GM18907 (cell line): Measurements from ENCODE around the gene LINC01488.

Source experiments
- ATAC-seq: cut with Tn5 transposase; IDR thresholded peaks from one replicate; pipeline ENCODE4 v1.9.1; 2021; ENCODE audit warnings: mild to moderate bottlenecking, moderate library complexity; ENCODE audit not compliant: unreplicated experiment

LINC01488 gene

DNA sequence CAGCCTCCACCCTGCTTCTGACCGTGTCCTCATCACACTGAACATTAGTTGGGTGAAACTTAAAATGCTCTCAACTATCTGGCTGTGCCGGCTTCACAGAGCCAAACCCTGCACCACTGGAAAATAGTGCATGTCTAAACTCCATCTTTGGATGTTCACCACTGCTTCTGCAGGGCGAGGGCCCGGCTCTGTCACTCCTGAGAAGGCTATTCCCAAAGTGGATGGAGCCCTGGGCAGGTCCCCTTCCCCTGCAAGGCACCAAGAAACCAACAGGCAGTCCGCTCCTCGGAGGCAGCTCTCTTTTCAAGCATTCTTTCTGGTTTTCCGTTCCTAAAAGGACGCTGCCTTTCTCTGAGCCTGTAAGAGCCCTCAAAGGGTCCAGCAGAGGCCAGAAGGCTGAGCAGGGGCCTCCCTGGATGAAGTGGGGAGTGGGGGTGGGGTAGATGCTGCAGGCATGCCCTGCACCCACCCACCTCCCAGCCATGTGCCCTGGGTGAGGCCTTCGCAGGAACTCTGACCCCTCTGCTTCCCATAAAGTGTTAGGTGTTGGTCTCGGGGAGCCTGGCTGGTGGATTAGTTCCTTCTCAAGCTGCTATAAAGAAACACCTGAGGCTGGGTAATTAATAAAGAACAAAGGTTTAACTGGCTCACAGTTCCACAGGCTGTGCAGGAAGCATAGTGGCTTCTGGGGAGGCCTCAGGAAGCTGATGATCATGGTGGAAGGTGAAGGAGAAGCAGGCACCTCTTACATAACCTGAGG, 23.3 kb downstream of the LINC01488 start:
- ATAC-seq = no peak

DNA sequence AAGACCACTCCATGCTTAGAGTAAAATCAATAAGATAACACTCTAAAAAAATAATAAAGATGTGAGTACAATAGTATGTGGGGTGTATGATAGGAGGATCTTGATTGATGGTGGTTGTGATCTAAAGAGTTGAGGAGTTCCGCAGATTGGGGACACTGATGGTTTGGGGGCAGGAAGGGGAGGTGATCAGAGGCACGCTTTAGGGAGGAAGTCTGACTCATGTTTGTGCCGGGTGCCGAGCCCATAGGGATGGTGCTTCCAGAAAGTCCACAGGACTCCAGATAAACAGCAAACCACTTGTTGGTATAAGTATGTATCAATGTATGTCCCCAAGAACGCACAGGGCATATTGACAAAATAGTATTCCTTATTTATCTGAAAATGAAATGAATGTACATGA, 27.5 kb downstream of the LINC01488 start:
- no peak for ATAC-seq

DNA sequence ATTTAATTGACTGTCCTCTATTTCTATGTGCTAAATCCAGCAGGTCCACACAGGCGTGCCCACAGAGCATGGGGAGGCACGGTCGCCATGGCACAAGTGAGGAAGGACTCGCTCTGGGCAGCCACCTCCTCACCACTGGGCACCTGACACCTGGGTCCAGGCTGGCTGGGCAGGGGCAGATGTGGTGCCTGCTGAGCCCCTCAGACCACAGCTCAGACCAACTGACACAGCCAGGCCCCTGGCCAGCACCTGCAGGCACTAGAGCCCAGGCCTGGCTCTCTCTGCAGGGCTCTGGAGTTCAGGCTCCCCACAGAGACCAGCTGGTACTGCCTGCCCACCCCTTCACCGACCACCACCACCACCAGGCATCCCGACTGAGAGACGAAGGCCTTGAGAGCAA, 27.9 kb downstream of the LINC01488 start:
- no peak for ATAC-seq

DNA sequence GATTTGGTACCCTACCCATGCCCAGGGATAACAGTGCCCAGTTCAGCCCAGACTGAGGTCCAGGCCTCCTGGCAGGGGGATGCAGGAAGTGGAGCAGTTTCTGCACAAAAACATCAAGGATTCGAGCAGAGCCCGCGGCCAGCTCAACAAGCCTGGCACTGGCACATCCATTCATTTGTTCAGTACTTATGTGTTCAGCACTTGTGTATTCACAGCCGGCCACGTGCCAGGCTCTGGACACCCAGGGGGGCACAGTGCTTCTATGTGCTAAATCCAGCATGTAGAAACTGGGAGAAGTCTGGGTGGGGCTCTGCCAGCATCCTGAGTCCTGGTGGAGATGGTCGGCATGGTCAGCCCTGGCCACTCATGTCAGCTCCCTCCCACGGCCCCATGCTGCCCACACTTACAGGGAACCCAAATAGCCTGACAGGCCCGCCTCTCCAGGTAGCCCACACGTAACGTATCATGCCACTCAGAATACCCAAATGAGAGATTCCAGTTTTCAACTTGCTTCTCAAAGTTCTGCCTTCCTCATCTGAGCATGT, 28.5 kb downstream of the LINC01488 start:
- no peak for ATAC-seq

DNA sequence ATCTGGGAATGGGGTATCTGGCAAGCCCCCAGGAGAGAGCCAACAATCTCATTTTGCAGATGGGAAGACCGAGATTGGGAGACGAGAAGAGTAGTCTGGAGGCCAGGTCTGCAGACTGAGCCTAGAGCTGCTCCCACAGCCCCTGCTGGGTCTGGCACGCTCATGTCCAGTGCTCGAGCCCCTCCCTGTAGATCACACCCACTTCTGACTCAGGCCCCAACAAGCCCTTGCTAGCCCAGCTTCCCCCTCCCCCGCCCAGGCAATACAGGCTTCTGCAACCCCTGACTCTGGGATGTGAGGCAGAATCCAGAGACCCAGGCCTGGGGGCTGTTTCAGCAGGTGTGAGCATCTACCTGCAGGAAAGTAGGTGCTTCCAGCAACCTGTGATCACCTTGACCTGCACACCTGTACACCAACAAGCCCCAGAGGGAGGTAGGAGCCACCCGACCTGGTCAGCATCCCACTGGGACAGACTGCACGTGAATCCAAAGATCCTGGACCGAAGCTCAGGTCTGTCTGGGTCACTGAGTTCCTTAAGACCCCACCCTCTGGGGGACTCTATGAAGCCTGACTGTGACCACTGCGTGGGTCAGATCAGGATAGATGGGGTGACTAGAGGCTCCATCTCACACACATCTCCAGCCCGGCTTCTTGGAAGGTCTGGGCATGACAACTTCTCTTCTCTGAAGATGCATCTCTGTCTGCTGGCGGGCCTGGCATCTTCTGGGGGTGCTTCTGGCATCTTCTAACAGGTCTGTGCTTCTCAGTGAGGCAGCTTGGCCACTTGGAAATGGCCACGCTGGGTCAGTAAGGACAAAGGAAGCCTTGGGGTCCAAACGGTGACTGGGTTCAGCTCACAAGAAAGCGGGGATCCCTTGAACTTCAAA, 29.3 kb downstream of the LINC01488 start:
- no peak for ATAC-seq

DNA sequence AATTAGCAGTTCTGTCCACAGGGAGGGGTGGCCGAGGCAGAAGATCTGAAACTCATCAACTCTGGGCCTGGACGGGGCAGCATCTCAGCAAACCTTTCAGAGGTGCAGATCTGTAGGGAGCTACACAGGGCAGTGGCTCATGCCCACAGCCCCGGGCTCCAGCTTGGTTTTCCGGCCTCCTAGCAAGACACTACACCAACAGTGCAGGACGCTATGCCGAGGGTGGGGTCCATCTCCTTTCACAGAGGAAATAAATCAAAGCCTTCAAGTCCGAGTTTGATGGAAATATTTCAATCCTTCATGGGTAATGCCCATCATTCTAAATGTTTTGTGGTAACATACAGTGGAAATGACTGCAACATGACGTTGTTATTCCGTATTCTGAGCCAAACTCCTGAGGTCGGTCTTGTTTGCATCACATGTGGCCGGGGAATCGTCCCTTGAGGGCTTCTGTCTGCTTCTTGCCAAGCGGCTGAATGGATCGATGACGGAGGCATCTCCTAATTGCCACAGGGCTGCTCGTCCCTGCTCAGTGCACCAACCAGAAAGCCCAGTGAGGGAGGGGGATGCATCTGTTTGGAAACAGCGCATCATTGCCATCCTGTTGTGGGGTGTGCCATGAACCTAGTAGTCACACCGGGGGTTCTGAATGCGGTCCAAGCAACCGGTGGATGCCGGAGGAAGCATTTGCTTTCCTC, 30.0 kb downstream of the LINC01488 start:
- ATAC-seq = no peak

DNA sequence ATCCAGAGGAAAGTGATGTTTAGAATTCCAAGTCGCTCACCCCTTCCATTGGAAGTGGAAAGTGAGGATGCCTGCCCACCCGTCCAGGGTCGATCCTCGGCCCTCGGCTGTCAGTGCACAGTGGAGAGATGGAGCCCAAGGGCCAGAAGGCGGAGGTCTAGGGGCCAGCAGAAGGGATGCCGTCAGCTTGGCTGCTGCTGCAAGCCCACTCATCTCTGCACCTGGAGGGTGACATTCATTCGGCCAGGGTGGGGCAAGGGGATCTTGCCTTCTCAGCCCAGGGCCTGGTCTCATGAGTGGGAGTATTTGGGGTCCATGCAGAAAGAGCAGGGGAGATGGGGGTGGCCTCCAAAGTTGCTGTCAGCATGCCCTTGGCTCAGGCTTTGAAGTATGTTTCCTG, 30.7 kb downstream of the LINC01488 start:
- ATAC-seq = no peak

DNA sequence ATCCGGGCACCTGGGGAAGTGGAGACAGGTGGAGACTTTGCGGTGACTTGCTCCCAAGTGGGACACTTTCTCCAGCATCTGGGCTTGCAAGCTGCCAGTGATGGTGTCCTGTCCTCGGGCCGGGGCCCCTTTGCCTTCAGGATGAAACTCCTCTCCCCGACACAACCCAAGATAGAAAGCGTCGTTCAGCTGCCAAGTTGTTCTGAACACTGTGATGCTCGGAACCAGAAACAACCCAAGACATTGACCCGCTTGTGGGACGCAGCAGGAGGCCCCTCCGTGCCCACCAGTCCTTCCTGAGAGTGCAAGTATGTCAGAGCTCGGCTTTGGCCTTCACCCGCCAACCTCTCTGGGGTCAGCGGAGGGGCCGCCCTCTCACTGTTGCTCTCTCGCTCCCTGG, 31.3 kb downstream of the LINC01488 start:
- ATAC-seq = no peak

DNA sequence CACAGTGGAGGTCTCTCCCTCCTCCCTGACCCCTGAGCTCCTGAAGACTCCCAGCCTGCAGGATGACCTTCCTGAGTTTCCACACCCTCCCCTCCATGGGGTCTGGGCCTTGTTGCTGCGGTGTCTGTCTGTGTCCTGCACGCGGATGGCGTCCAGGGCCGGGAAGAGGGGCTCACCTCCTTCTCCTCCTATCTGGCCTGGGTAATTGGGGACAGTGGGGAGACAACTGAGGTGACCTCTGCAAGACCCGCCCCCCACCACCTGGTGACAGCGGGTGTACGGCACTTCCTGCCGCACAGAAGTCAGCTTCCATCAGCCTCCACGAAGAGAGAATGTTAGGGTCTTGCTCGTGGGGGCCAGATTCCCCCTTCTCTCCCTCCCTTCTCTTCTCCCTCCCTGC, 31.7 kb downstream of the LINC01488 start:
- ATAC-seq = no peak

DNA sequence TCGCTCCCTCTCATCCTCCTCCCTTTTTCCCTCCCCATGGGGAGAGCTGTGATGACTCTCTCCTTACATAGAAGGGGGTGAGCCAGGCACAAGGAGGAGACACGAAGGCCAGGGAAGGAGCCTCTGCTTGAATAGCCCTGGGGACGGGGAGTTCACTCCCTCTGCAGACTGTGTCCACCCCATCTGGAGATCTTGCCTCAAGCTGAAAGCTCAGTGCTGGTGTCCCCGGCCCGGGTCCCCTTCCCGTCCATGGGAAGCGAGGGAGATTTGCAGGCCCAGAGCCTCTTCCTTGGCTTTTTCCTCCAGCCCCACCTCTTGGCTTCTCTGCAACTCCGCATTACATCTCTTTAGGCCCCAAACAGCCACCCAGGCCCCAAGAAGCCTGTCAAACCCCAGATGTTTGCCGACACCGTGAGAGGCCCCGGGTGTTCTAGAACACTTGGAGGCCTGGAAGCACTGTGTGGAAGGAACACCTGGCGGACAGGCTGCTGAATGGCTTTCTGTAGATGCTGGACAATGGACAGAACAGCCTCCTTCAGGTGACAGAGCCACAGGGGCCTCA, 32.3 kb downstream of the LINC01488 start:
- ATAC-seq = no peak

DNA sequence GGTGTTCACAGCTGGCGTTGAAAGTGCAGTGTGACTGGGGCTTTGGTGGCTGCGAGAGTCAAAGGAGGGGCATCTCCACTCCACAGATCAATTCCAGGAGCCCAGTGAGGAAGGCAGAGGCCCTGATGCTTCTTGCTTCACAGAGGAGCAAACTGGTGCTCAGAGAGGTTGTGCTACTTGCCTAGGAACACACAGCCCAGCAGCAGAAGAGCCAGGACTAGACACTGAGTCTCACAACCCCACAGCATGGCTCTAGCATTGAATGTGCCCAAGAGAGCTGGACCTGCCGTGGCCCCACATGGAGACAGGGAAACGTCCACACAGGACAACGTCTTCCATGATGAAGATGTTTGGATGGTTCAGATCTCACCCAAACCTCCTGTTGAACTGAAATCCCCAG, 33.3 kb downstream of the LINC01488 start:
- ATAC-seq = no peak

DNA sequence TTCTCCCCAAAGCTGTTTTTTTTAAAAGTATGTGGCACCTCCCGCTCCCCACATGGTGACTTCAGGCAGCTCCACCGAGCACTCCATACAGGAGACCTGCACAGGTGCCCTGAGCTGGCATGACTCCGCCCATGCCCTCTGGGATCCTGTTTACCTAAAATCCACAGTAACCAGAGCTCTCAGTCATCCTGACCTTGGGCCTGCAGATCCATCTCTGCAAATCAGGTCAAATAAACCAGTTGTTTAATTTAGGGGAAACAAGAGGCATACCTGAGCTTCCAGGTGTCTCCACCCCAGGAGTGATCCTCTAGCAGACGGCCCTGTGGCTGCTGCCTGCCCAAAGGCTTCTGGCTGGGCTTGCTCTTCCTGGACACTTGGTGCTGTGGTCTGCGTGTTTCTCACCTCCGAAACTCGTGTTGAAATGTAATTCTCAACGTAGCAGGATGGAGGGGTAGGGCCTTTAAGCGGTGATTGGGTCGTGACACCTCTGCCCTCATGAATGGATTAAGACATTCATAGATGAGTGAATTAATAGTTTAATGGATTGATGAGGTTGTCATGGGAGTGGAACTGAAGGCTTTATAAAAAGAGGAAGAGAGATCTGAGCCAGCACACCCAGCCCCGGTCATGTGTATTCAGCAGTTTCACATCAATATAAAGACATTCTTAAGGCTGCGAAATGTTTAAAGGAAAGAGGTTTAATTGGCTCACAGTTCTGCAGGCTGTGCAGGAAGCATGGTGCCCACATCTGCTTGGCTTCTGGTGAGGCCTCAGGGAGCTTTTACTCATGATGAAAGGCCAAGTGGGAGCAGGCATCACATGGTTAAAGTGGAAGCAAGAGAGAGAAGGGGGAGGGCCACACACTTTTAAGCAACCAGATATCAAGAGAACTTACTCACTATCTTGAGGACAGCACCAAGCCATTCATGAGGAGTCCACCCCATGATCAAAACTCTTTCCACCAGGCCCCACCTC, 34.1 kb downstream of the LINC01488 start:
- no peak for ATAC-seq

DNA sequence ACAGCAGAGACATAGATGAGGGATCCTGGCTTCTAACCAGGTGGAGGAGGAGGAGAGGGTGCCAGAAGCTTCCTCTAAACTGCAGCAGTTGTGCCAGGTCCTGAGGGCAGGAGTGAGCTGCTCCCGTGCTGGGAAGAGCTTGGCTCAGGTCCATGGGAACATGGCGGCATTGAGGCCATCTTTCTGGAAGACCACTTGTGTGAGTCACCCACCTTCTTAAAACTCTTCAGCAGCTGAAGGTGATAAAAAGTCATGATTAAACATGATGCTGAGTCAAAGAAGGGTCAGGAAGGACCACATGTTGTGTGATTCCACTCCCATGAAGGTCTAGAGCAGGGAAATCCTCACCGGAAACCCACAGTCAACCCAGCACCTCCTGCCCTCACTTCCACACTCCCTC, 35.1 kb downstream of the LINC01488 start:
- ATAC-seq = no peak

DNA sequence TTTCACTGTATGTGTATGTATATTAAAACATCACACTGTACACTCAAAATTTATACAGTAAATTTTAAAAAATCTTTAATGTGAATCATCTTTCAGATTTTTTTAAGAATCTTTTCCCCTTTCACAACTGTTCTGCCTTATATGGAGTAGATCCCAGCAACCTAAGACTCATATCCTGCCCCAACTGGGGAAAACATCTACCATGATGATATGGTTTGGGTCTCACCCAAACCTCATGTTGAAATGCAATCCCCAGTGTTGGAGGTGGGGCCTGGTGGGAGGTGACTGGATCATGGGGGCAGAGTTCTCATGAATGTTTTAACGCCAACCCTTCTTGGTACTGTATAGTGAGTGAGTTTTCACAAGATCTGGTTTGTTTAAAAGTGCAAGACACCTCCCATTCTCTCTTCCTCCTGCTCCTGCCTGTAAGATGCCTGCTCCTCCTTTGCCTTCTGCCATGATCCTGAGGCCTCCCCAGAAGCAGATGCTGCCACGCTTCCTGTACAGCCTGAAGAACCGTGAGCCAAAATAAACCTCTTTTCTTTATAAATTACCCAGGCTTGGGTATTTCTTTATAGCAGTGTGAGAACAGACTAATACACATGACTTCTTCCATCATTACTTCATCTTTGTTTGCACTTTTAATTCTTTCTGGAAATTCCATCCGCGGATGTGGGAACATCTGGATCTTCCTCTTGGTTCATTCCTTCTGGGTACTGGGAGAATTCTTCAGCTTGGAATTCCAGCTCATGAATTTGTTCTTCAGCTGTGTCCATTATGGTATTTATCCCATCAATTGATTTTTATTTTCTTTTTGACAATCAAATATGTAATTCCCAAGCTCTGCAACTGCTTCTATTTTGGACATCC, 36.9 kb downstream of the LINC01488 start:
- ATAC-seq = no peak

DNA sequence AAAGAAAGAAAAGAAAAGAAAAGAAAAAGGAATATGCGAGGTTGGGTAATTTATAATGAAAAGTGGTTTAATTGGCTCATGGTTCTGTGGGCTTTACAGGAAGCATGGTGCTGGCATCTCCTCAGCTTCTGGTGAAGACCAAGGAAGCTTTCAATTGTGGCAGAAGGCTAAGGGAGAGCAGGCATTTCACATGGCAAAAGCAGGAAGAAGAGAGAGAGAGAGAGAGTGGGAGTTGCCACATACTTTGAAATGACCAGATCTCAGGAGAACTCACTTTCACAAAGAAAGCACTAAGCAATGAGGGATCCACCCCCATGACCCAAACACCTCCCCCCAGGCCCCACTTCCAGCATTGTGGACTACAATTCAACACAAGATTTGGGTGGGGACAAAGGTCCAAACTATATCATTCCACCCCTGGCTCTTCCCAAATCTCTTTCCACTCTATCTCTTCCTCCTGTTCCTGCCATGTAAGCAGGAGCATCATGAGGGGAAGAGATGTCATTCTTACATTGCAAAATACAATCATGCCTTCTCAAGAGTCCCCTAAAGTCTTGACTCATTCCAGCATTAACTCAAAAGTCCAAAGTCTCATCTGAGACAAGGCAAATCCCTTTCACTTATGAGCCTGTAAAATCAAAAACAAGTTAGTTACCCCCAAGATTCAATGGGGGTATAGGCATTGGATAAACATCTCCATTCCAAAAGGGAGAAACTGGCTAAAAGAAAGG, 38.9 kb downstream of the LINC01488 start:
- no peak for ATAC-seq

DNA sequence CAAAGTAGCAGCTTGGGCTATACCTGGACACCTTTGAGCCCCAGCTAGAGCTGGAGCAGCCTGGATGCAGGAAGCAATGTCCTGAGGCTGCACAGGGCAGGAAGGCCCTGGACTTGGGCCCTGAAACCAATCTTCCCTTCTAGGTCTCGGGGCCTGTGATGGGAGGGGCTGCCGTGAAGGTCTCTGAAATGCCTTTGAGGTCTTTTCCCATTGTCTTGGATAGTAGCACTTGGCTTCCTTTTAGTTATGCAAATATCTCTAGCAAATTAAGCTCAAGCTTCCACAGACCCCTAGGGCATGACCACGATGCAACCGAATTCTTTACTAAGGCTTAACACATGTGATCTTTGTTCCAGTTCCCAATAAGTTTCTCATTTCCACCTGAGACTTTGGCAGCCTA, 40.0 kb downstream of the LINC01488 start:
- ATAC-seq = no peak

DNA sequence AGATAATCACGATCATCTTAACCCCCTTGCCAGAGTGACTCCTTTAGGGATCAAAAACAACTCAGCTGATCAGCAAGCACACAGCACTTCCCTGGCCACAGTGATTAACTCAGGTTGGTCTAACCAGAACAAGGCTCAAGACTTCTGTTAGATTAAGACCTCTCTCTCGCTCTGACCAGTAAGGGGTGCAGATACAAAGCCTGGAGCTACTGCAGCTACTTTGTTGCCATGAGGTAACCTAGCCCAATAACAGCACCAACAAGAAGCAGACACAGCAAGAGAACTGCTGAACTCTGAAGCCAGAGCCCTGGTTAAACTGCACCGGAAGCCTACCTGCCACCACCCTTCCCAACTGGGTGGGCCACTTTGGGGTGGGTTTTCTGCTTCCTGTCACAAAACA, 42.0 kb downstream of the LINC01488 start:
- no peak for ATAC-seq

DNA sequence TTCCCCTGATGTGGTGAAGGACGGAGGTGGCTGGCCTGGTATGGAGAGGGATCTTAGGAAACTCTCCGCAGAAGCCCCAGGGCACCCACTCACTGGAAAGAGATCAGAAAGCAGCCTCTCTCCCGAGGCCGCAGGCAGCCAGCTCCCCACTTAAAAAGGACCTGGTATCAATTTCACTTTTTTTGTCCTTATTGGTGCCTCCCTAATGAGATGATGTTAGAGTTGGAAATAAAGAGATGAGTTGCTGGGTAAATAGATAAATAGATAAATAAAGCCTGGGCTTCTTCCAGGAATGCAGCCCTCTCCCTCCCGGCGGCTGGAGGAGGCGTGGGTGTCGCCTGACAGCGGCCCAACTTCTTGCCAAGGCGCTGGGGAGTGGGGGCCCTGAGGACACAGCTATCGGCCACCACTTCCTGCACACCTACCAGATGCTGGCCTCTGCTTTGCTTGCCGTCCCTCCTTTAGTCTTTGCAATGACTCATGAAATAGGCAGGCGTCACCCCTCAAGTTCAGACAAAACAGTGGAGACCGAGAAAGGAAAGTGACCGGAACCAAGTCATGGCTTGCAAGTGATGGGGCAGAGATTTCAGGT, 42.9 kb downstream of the LINC01488 start:
- no peak for ATAC-seq
